ENCODE results near the gene IKZF2.

- TF ChIP-seq RAD21 (CRISPR knock-in tag; conservative IDR thresholded peaks at IDR 0.05 in 1 of 2, IDR thresholded peaks at IDR 0.05 in 1 of 2) (no peak), FOXP4 (CRISPR knock-in tag; IDR thresholded peaks at IDR 0.05; ENCODE audit: borderline replicate concordance) (no peak)
Measured at GRCh38 chr2:213104092-213104902, 47.1 kb downstream of the IKZF2 start.
